ENCODE results near the gene CDH11.

DNA sequence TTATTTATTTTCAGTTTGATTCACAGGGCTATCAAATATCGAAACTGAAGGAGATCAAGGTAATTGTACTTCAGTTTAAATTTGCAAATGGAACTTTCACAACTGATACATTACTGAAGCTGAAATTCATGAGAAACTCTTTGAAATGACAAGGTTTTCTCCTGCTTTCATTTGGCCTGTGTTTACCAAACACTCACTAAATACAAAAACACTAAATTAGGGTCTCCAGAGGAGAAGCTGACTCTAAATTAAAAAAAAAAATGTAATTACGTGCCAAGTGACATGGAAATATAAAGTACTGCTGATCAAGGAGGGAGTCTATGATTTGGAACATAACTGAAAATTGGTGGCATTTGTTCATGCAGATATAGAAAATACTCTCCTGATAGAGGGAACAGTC is 205.8 kb downstream of the CDH11 start:
- TF ChIP-seq, protein P1, sequence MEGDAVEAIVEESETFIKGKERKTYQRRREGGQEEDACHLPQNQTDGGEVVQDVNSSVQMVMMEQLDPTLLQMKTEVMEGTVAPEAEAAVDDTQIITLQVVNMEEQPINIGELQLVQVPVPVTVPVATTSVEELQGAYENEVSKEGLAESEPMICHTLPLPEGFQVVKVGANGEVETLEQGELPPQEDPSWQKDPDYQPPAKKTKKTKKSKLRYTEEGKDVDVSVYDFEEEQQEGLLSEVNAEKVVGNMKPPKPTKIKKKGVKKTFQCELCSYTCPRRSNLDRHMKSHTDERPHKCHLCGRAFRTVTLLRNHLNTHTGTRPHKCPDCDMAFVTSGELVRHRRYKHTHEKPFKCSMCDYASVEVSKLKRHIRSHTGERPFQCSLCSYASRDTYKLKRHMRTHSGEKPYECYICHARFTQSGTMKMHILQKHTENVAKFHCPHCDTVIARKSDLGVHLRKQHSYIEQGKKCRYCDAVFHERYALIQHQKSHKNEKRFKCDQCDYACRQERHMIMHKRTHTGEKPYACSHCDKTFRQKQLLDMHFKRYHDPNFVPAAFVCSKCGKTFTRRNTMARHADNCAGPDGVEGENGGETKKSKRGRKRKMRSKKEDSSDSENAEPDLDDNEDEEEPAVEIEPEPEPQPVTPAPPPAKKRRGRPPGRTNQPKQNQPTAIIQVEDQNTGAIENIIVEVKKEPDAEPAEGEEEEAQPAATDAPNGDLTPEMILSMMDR (IDR thresholded peaks at IDR 0.05; ENCODE audit: insufficient read depth, low read length) = no peak
- TF ChIP-seq SPI1 (IDR thresholded peaks at IDR 0.05; ENCODE audit: borderline replicate concordance, low read depth) = no peak
- TF ChIP-seq, protein P2, sequence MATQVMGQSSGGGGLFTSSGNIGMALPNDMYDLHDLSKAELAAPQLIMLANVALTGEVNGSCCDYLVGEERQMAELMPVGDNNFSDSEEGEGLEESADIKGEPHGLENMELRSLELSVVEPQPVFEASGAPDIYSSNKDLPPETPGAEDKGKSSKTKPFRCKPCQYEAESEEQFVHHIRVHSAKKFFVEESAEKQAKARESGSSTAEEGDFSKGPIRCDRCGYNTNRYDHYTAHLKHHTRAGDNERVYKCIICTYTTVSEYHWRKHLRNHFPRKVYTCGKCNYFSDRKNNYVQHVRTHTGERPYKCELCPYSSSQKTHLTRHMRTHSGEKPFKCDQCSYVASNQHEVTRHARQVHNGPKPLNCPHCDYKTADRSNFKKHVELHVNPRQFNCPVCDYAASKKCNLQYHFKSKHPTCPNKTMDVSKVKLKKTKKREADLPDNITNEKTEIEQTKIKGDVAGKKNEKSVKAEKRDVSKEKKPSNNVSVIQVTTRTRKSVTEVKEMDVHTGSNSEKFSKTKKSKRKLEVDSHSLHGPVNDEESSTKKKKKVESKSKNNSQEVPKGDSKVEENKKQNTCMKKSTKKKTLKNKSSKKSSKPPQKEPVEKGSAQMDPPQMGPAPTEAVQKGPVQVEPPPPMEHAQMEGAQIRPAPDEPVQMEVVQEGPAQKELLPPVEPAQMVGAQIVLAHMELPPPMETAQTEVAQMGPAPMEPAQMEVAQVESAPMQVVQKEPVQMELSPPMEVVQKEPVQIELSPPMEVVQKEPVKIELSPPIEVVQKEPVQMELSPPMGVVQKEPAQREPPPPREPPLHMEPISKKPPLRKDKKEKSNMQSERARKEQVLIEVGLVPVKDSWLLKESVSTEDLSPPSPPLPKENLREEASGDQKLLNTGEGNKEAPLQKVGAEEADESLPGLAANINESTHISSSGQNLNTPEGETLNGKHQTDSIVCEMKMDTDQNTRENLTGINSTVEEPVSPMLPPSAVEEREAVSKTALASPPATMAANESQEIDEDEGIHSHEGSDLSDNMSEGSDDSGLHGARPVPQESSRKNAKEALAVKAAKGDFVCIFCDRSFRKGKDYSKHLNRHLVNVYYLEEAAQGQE (IDR thresholded peaks at IDR 0.05; ENCODE audit: insufficient replicate concordance, low read depth) = no peak
